Type B pancreatic cell (in vitro differentiated cells): ENCODE data around the gene UNKL. TPM values are rescaled to one million over a fixed set of nuclear protein-coding genes. Genes with fewer than 3 reads are reported as not detected.

Experiments used
- DNase-seq: peaks from one replicate; pipeline ENCODE4 v3.0.0; 2021; ENCODE audit warnings: mixed read lengths; ENCODE audit not compliant: unreplicated experiment; ENCODE audit errors: extremely low spot score
- H3K27ac Mint-ChIP-seq: 2 replicates; pipeline ENCODE4 v1.8.0; 2021; ENCODE audit warnings: mild to moderate bottlenecking, mixed read lengths
- H3K27me3 Mint-ChIP-seq: 2 replicates; pipeline ENCODE4 v1.8.0; 2021; ENCODE audit warnings: mixed read lengths
- H3K36me3 Mint-ChIP-seq: 2 replicates; pipeline ENCODE4 v1.8.0; 2021; ENCODE audit warnings: mixed read lengths
- H3K4me1 Mint-ChIP-seq: one replicate; pipeline ENCODE4 v1.8.0; 2021; ENCODE audit warnings: mixed read lengths; ENCODE audit not compliant: unreplicated experiment
- H3K4me3 Mint-ChIP-seq: 2 replicates; pipeline ENCODE4 v1.8.0; 2021; ENCODE audit warnings: mild to moderate bottlenecking, mixed read lengths
- H3K9me3 Mint-ChIP-seq: 2 replicates; pipeline ENCODE4 v1.8.0; 2021; ENCODE audit warnings: mixed read lengths
- total RNA-seq: library from RNA; stranded (reverse); gene quantifications from 2 replicates; pipeline ENCODE4 v1.2.1, GENCODE V29; 2021; ENCODE audit warnings: low replicate concordance
- TF ChIP-seq, protein P1 (sequence below): fragments of 200-600 bp; sonication (generic); conservative IDR thresholded peaks from 2 replicates; pipeline ENCODE4 v1.5.0; 2021; ENCODE audit warnings: antibody characterized with exemption, mild to moderate bottlenecking

The UNKL gene
- total RNA-seq, 1 donor from 2014 or later = 26.1 TPM

- Mint-ChIP-seq H3K9me3 (no peaks in the 10 kb centered on the region), H3K27me3 (no peaks in the 10 kb centered on the region), H3K36me3 (no peaks in the 10 kb centered on the region), H3K4me1 (no peaks in the 10 kb centered on the region), H3K27ac (no peak overlapping the region), H3K4me3 (no peak overlapping the region)
- TF ChIP-seq, protein P1, sequence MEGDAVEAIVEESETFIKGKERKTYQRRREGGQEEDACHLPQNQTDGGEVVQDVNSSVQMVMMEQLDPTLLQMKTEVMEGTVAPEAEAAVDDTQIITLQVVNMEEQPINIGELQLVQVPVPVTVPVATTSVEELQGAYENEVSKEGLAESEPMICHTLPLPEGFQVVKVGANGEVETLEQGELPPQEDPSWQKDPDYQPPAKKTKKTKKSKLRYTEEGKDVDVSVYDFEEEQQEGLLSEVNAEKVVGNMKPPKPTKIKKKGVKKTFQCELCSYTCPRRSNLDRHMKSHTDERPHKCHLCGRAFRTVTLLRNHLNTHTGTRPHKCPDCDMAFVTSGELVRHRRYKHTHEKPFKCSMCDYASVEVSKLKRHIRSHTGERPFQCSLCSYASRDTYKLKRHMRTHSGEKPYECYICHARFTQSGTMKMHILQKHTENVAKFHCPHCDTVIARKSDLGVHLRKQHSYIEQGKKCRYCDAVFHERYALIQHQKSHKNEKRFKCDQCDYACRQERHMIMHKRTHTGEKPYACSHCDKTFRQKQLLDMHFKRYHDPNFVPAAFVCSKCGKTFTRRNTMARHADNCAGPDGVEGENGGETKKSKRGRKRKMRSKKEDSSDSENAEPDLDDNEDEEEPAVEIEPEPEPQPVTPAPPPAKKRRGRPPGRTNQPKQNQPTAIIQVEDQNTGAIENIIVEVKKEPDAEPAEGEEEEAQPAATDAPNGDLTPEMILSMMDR = no peak
- no peak for DNase-seq
Measured at GRCh38 chr16:1393613-1394176, 20.8 kb downstream of the UNKL start.

DNA sequence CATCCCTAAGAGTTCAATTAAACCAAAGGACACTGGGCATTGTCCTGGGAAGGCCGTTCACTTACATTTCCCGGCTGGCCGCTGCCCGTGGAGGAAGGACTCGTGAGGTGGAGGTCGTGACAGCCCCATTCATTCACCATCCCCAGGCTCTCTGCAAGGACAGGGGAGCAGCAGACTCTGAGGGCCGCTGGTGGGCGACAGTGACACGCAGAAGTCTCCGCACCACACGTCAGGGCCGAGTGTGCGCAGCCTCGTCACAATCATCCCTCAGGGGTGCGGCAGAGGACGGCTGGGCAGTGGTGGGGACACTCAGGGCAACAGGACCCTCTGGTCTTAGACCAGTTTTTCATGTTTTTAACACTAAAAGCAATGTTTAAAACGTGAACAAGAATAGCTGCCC, 21.7 kb downstream of the UNKL start:
- Mint-ChIP-seq H3K4me3 (no peak overlapping the region), H3K27me3 (no peaks in the 10 kb centered on the region), H3K4me1 (no peaks in the 10 kb centered on the region), H3K27ac (no peak overlapping the region), H3K9me3 (no peaks in the 10 kb centered on the region), H3K36me3 (no peaks in the 10 kb centered on the region)
- DNase-seq = no peak
- TF ChIP-seq, protein P1 = no peak

DNA sequence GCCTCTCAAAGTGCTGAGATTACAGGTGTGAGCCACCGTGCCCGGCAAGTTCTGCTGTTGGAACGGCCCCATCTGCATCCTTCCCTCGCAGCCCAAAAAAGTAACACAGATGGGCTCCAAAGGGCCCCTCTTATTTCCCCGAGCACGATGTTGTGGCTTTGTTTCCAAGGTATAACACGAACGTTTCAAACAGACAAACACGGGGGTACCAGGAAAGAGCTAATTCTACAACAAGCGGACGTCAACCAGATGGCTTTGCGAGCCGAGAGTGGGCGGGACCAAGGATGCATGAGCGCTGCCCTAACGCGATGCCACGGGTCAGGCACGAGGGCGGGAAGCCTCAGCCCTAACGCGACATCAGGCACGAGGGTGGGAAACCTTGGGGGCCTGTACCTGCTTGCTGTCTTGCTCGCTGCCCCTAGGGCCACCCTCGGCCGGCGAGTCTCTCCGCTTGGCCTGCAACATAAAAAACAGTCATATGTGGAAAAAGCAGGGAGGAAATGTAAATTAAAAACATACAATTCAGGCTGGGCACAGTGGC, 24.2 kb downstream of the UNKL start:
- Mint-ChIP-seq H3K9me3 (no peaks in the 10 kb centered on the region), H3K27ac (no peak overlapping the region), H3K27me3 (no peaks in the 10 kb centered on the region), H3K36me3 (no peaks in the 10 kb centered on the region), H3K4me3 (no peak overlapping the region), H3K4me1 (no peaks in the 10 kb centered on the region)
- DNase-seq = no peak
- TF ChIP-seq, protein P1 = no peak

DNA sequence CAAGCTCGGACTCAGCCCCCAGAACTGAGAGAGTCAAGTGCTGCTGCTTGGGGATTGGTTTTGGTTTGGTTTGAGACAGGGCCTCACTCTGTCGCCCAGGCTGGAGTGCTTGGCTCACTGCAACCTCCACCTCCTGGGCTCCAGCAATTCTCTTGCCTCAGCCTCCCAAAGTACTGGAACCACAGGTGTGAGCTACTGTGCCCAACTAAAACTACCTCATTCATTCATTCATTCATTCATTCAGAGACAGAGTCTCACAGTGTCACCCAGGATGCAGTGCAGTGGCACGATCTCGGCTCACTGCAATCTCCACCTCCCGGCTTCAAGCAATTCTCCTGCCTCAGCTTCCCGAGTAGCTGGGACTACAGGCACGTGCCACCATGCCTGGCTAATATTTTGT, 24.7 kb downstream of the UNKL start:
- Mint-ChIP-seq H3K27me3 (no peaks in the 10 kb centered on the region), H3K9me3 (no peaks in the 10 kb centered on the region), H3K36me3 (no peaks in the 10 kb centered on the region), H3K27ac (no peak overlapping the region), H3K4me3 (no peak overlapping the region), H3K4me1 (no peaks in the 10 kb centered on the region)
- no peak for DNase-seq
- TF ChIP-seq, protein P1 = no peak

GRCh38 chr16:1387331-1387730, 27.2 kb downstream of the UNKL start:
- Mint-ChIP-seq H3K4me1 (no peaks in the 10 kb centered on the region), H3K9me3 (no peaks in the 10 kb centered on the region), H3K27me3 (no peaks in the 10 kb centered on the region), H3K4me3 (no peak overlapping the region), H3K36me3 (no peaks in the 10 kb centered on the region), H3K27ac (no peak overlapping the region)
- no peak for DNase-seq
- TF ChIP-seq, protein P1 = no peak
